Activated CD4-positive, alpha-beta memory T cell treated with anti-CD3 and anti-CD28 coated beads for 36 hours (primary cell): Measurements from ENCODE around the gene OR4D6. TPM values are rescaled to one million over a fixed set of nuclear protein-coding genes. Genes with fewer than 3 reads are reported as not detected.

Source experiments
- total RNA-seq, 2 experiments: library from RNA; stranded (reverse); gene quantifications; one replicate each; pipeline ENCODE4 v1.2.3, GENCODE V29; 2021

Gene OR4D6
- total RNA-seq, 2 experiments from 2014 or later: not detected

Other genes starting within 250 kb of the OR4D6 start
- gene MPEG1, start 244.0 kb upstream of the OR4D6 start, total RNA-seq: not detected
- not detected for gene OR5AN1, start 98.1 kb upstream of the OR4D6 start, total RNA-seq
- not detected for gene OR5A2, start 30.5 kb upstream of the OR4D6 start, total RNA-seq
- not detected for gene OR5A1, start 20.5 kb upstream of the OR4D6 start, total RNA-seq
- gene OR4D10, start 16.4 kb downstream of the OR4D6 start, total RNA-seq: not detected
- gene OR4D11, start 46.6 kb downstream of the OR4D6 start, total RNA-seq: not detected
- gene OR4D9, start 54.6 kb downstream of the OR4D6 start, total RNA-seq: not detected
- gene OSBP, start 158.8 kb downstream of the OR4D6 start, total RNA-seq: 10 to 100 TPM; 37.2 to 40.9 TPM
- 10 to 100 TPM; 58.3 to 62.3 TPM for gene PATL1, start 212.1 kb downstream of the OR4D6 start, total RNA-seq